HG03460 (cell line): ENCODE data around the gene CMYA5.
"Not testable (repeated sequence)": the region's sequence is repeated elsewhere in the genome, so short reads cannot be mapped to it uniquely, and the experiment has no call there.

Experiments
- ATAC-seq: cut with Tn5 transposase; IDR thresholded peaks from one replicate; pipeline ENCODE4 v1.9.1; 2021; ENCODE audit not compliant: unreplicated experiment

Gene CMYA5

GRCh38 chr5:79746642-79747569 lies 57.3 kb downstream of the CMYA5 start:
- ATAC-seq, result no peak

GRCh38 chr5:79750611-79751510 lies 61.2 kb downstream of the CMYA5 start:
- ATAC-seq, result no peak

- ATAC-seq, result no peak
These were observed 63.5 kb downstream of the CMYA5 start for GRCh38 chr5:79753092-79753491.

GRCh38 chr5:79753877-79754645 lies 64.4 kb downstream of the CMYA5 start:
- ATAC-seq, result no peak

GRCh38 chr5:79754865-79755555 lies 65.4 kb downstream of the CMYA5 start:
- no peak for ATAC-seq

- ATAC-seq, result no peak
These were observed 66.4 kb downstream of the CMYA5 start for GRCh38 chr5:79756076-79756475.

- no peak for ATAC-seq
These were observed 69.8 kb downstream of the CMYA5 start for GRCh38 chr5:79759436-79759835.

GRCh38 chr5:79759848-79760247 lies 70.2 kb downstream of the CMYA5 start:
- no peak for ATAC-seq

- no peak for ATAC-seq
These were observed 73.3 kb downstream of the CMYA5 start for GRCh38 chr5:79762929-79763328.

GRCh38 chr5:79764147-79764546 lies 74.5 kb downstream of the CMYA5 start:
- not testable (repeated sequence) for ATAC-seq

- no peak for ATAC-seq
These were observed 81.8 kb downstream of the CMYA5 start for GRCh38 chr5:79771387-79771786.

GRCh38 chr5:79772651-79773050 lies 83.0 kb downstream of the CMYA5 start:
- ATAC-seq, result no peak

GRCh38 chr5:79773612-79774011 lies 84.0 kb downstream of the CMYA5 start:
- no peak for ATAC-seq

- no peak for ATAC-seq
These were observed 84.7 kb downstream of the CMYA5 start for GRCh38 chr5:79774171-79774854.

- ATAC-seq, result no peak
These were observed 85.2 kb downstream of the CMYA5 start for GRCh38 chr5:79774855-79775237.

GRCh38 chr5:79784741-79785140 lies 95.1 kb downstream of the CMYA5 start:
- ATAC-seq, result not testable (repeated sequence)

GRCh38 chr5:79785983-79786382 lies 96.3 kb downstream of the CMYA5 start:
- ATAC-seq, result no peak

GRCh38 chr5:79787448-79787847 lies 97.8 kb downstream of the CMYA5 start:
- ATAC-seq, result no peak

GRCh38 chr5:79791843-79792242 lies 102.2 kb downstream of the CMYA5 start:
- ATAC-seq, result no peak

GRCh38 chr5:79792463-79792862 lies 102.8 kb downstream of the CMYA5 start:
- ATAC-seq, result no peak
